Common myeloid progenitor, CD34-positive (primary cell): Measurements from ENCODE around the gene C10orf62.

Experiments
- CTCF ChIA-PET: fragments of 350-600 bp; sonication (Branson Sonifier 250); formaldehyde crosslinking; loops from one replicate; lab custom pipeline; 2021; ENCODE audit warnings: antibody characterized with exemption; lab: Charles Lee
- POLR2A ChIA-PET: fragments of 350-600 bp; sonication (Branson Sonifier 250); formaldehyde crosslinking; loops from one replicate; lab custom pipeline; 2021; ENCODE audit warnings: antibody characterized with exemption; lab: Charles Lee
- DNase-seq, 3 donors: peaks; one replicate each; pipeline versions ENCODE4 v3.0.0 to v3.0.0-alpha.2; 2013
- H3K27ac ChIP-seq, 2 experiments: 1 replicate in 1 of 2; 2 replicates in 1 of 2; pipeline ENCODE4 v1.7.0; 2013; ENCODE audit warnings: inconsistent platforms in 2 of 2, low read length in 2 of 2, mild to moderate bottlenecking in 2 of 2, low read depth in 1 of 2, moderate library complexity in 1 of 2; ENCODE audit not compliant: severe bottlenecking in 2 of 2, insufficient read depth in 1 of 2, poor library complexity in 1 of 2
- H3K27me3 ChIP-seq, 5 experiments: replicated peaks in 2 of 5; 1 replicate in 3 of 5; 2 replicates in 2 of 5; pipeline versions ENCODE4 v1.6.1 to v1.7.0; 2013; ENCODE audit warnings: low read length in 4 of 5, mild to moderate bottlenecking in 2 of 5, moderate library complexity in 2 of 5, inconsistent platforms in 1 of 5; ENCODE audit not compliant: insufficient read depth in 5 of 5, control insufficient read depth in 4 of 5
- H3K36me3 ChIP-seq, 4 experiments: 1 replicate in 2 of 4; 2 replicates in 2 of 4; pipeline versions ENCODE4 v1.6.1 to v1.7.0; 2013; ENCODE audit warnings: low read length in 3 of 4, control low read depth in 1 of 4, mild to moderate bottlenecking in 1 of 4; ENCODE audit not compliant: control insufficient read depth in 4 of 4, insufficient read depth in 4 of 4
- H3K4me1 ChIP-seq, 4 experiments: 1 replicate in 3 of 4; 2 replicates in 1 of 4; pipeline versions ENCODE4 v1.6.1 to v1.7.1; 2013; ENCODE audit warnings: low read length in 3 of 4, mild to moderate bottlenecking in 3 of 4, control low read depth in 1 of 4, inconsistent platforms in 1 of 4, moderate library complexity in 1 of 4; ENCODE audit not compliant: control insufficient read depth in 4 of 4, insufficient read depth in 4 of 4; ENCODE audit errors: control extremely low read depth in 1 of 4
- H3K4me3 ChIP-seq, 7 experiments: 1 replicate in 4 of 7; 2 replicates in 3 of 7; pipeline versions ENCODE4 v1.5.1 to v1.7.0; 2013; ENCODE audit warnings: mild to moderate bottlenecking in 7 of 7, low read length in 6 of 7, moderate library complexity in 6 of 7, inconsistent platforms in 2 of 7, low read depth in 2 of 7, control low read depth in 1 of 7; ENCODE audit not compliant: insufficient read depth in 4 of 7, control insufficient read depth in 1 of 7; ENCODE audit errors: extremely low read depth in 1 of 7
- H3K9me3 ChIP-seq, 5 experiments: 1 replicate in 4 of 5; 2 replicates in 1 of 5; pipeline versions ENCODE4 v1.6.1 to v1.7.1; 2013; ENCODE audit warnings: low read length in 4 of 5, mild to moderate bottlenecking in 2 of 5, inconsistent platforms in 1 of 5, low read depth in 1 of 5, moderate library complexity in 1 of 5; ENCODE audit not compliant: control insufficient read depth in 4 of 5, insufficient read depth in 2 of 5; ENCODE audit errors: control extremely low read depth in 1 of 5
- WGBS: methylation state at CpG from one replicate; pipeline ENCODE4 v1.1.5; 2013; ENCODE audit not compliant: insufficient coverage; 5-methylcytosine and 5-hydroxymethylcytosine counted together

Gene C10orf62

GRCh38 chr10:97608991-97609561 is 19.6 kb downstream of the C10orf62 start:
- Histone ChIP-seq H3K27me3 (no peaks in the 10 kb centered on the region), H3K4me3 (no peak overlapping the region), H3K36me3 (no peaks in the 10 kb centered on the region), H3K27ac (no peak overlapping the region), H3K4me1 (no peaks in the 10 kb centered on the region), H3K9me3 (no peaks in the 10 kb centered on the region)
- no peak for DNase-seq
- POLR2A ChIA-PET, result no interaction called here
- CTCF ChIA-PET, result no interaction called here
- WGBS, result 100% methylated on average over 4 of the region's 13 CpGs

GRCh38 chr10:97611473-97611872 is 22.0 kb downstream of the C10orf62 start:
- no peak overlapping the region for H3K4me3 ChIP-seq
- H3K9me3 ChIP-seq, result no peaks in the 10 kb centered on the region
- 97% methylated on average over 11 of the region's 12 CpGs for WGBS
- DNase-seq, result no peak
- ChIA-PET CTCF (interaction anchor here (0.8 to 4.4 kb wide), 3 partner anchors 14 to 42 kb away, joined by 3 to 20 read pairs (median 8); partner anchors contain the start of gene ANKRD2), POLR2A (no interaction called here)
- H3K4me1 ChIP-seq, result no peaks in the 10 kb centered on the region
- H3K36me3 ChIP-seq, result peaks cover 0 to 4% (median 0%) of the 10 kb centered on the region in 4 experiments
- no peaks in the 10 kb centered on the region for H3K27me3 ChIP-seq
- H3K27ac ChIP-seq, result no peak overlapping the region

- no peaks in the 10 kb centered on the region for H3K27me3 ChIP-seq
- 70% methylated on average over 2 of the region's 2 CpGs for WGBS
- no peaks in the 10 kb centered on the region for H3K4me1 ChIP-seq
- H3K27ac ChIP-seq, result no peak overlapping the region
- H3K36me3 ChIP-seq, result peaks cover 0 to 4% (median 0%) of the 10 kb centered on the region in 4 experiments
- CTCF ChIA-PET, result interaction anchor here (0.9 to 4.4 kb wide), 11 partner anchors 9 to 203 kb away, joined by 3 to 20 read pairs (median 5); partner anchors contain the start of genes ANKRD2 and HOGA1
- DNase-seq, result peak; percentile 4 to 46 (median 38)
- POLR2A ChIA-PET, result no interaction called here
- no peaks in the 10 kb centered on the region for H3K9me3 ChIP-seq
- no peak overlapping the region for H3K4me3 ChIP-seq
These were observed 22.9 kb downstream of the C10orf62 start for GRCh38 chr10:97612386-97612785.

DNA sequence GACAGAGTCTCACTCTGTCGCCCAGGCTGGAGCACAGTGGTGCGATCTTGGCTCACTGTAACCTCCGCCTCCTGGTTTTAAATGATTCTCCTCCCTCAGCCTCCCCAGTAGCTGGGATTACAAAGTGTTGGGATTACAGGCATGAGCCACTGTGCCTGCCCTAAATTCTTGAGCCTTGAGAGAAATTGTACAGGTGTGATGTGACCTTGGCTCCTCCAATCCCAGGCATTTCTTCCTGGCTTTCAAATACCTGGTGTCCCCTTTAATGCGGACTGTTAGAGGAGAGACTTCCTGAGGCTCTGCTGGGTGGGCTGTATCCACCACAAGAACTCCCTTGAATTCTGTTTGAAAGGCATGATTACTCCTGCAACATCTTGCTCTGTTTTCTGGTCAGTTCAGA is 28.8 kb downstream of the C10orf62 start:
- Histone ChIP-seq H3K27me3 (no peaks in the 10 kb centered on the region), H3K4me1 (no peaks in the 10 kb centered on the region), H3K9me3 (no peaks in the 10 kb centered on the region), H3K27ac (no peak overlapping the region), H3K36me3 (peaks cover 0 to 4% (median 1%) of the 10 kb centered on the region in 4 experiments), H3K4me3 (no peak overlapping the region)
- CTCF ChIA-PET, result interaction anchor here (0.7 kb wide), 1 partner anchor 153 kb away, joined by 3 read pairs; no protein-coding TSS in a partner anchor
- no CpG with 5 or more reads among the region's 4 CpGs for WGBS
- DNase-seq, result no peak
- POLR2A ChIA-PET, result no interaction called here

- ChIA-PET CTCF (no interaction called here), POLR2A (no interaction called here)
- no peak for DNase-seq
- H3K27ac ChIP-seq, result no peak overlapping the region
- no peaks in the 10 kb centered on the region for H3K27me3 ChIP-seq
- H3K36me3 ChIP-seq, result peaks cover 0 to 4% (median 1%) of the 10 kb centered on the region in 4 experiments
- no peaks in the 10 kb centered on the region for H3K4me1 ChIP-seq
- H3K4me3 ChIP-seq, result no peak overlapping the region
- H3K9me3 ChIP-seq, result no peaks in the 10 kb centered on the region
- WGBS, result 100% methylated on average over 1 of the region's 4 CpGs
These were observed 29.2 kb downstream of the C10orf62 start for GRCh38 chr10:97618733-97619132.

GRCh38 chr10:97623277-97623676 is 33.8 kb downstream of the C10orf62 start:
- WGBS, result 100% methylated on average over 1 of the region's 1 CpG
- CTCF ChIA-PET, result no interaction called here

DNA sequence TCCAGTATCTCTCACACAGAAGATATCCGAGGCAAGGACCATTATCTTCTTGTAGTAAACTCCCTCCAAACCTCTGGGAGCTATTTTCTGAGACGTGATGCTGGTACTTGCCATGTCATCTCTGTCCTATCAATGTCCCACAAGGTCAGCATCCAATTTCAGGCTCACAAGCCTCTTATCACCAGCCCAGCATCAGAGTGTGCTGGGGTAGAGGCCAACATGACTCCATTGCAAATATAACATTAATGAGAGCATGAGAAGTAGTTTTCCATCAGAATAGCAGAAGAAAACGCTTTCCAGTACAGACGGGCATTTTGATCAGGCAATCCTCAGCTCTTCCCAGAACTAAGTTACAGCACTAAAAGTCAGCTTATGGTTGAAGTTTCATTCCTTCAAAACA is 38.2 kb downstream of the C10orf62 start:
- no peaks in the 10 kb centered on the region for H3K9me3 ChIP-seq
- H3K27me3 ChIP-seq, result no peaks in the 10 kb centered on the region
- no peak for DNase-seq
- ChIA-PET POLR2A (interaction anchor here (0.6 kb wide), 1 partner anchor 31 kb away, joined by 4 read pairs; no protein-coding TSS in a partner anchor), CTCF (interaction anchor here (0.9 to 1.8 kb wide), 3 partner anchors 11 to 181 kb away, joined by 3 to 4 read pairs (median 3); no protein-coding TSS in a partner anchor)
- no peak overlapping the region for H3K27ac ChIP-seq
- H3K36me3 ChIP-seq, result no peaks in the 10 kb centered on the region
- WGBS, result 97% methylated on average over 4 of the region's 4 CpGs
- no peak overlapping the region for H3K4me3 ChIP-seq
- peaks cover 0 to 4% (median 3%) of the 10 kb centered on the region in 4 experiments for H3K4me1 ChIP-seq

More at GRCh38 chr10:97623277-97623676, 33.8 kb downstream of the C10orf62 start:
- no peak for DNase-seq
- no peaks in the 10 kb centered on the region for H3K4me1 ChIP-seq
- H3K36me3 ChIP-seq, result peaks cover 0 to 2% (median 0%) of the 10 kb centered on the region in 4 experiments
- no peak overlapping the region for H3K4me3 ChIP-seq
- no peaks in the 10 kb centered on the region for H3K9me3 ChIP-seq
- H3K27me3 ChIP-seq, result no peaks in the 10 kb centered on the region
- POLR2A ChIA-PET, result no interaction called here
- no peak overlapping the region for H3K27ac ChIP-seq
